OCI-LY7 (cell line): ENCODE measurements around the gene PNCK.

Experiments used
- EZH2phosphoT487 ChIP-seq: fragments of 200-600 bp; sonication (generic); IDR thresholded peaks from 2 replicates; pipeline ENCODE4 v1.6.1; 2018; ENCODE audit warnings: low read depth, borderline replicate concordance, mild to moderate bottlenecking, mixed run types, antibody characterized with exemption, low read length, moderate library complexity, mixed read lengths
- TF ChIP-seq, protein P1 (sequence below): fragments of 200-600 bp; sonication (generic); conservative IDR thresholded peaks from 2 replicates; pipeline ENCODE4 v1.5.1; 2014; ENCODE audit warnings: mild to moderate bottlenecking, antibody characterized with exemption, low read length, moderate library complexity, mixed read lengths

DNA sequence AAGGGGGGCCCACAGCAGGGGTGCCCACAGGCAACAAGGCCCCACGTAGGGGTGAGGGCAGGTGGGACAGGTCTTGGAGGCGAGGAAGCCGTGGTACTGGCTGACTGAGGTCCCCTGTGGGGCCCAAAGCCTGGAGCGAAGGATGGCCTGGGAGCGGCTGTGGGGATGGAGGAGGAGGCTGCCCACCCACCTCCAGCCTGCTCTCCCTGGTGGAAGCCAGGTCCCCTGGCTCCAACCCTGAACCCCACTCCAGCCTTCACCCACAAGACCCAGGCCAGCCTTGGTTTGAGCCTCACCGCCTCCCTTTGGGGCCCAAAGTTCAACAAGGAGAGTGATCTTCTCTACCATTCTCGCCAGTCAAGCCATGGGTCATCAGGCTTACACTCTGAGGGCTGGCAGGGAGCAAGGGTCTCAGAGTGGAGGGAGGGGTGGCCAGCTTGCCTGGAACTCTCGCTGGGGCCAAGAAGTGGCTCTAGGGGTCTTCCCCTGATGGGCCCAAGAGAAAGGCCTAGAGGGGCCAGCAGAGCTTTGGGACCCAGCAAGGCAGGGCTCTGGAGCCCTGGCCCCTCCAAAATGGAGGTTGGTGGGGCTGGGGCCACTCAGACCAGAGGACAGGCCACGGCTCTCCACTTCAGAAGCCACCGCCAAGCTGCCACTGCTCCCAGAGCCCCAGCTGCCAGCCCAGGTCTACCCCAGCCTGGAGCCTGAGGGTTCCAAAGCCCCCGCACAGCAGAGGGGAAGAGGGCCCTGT is 5.0 kb downstream of the PNCK start:
- TF ChIP-seq, protein P1, sequence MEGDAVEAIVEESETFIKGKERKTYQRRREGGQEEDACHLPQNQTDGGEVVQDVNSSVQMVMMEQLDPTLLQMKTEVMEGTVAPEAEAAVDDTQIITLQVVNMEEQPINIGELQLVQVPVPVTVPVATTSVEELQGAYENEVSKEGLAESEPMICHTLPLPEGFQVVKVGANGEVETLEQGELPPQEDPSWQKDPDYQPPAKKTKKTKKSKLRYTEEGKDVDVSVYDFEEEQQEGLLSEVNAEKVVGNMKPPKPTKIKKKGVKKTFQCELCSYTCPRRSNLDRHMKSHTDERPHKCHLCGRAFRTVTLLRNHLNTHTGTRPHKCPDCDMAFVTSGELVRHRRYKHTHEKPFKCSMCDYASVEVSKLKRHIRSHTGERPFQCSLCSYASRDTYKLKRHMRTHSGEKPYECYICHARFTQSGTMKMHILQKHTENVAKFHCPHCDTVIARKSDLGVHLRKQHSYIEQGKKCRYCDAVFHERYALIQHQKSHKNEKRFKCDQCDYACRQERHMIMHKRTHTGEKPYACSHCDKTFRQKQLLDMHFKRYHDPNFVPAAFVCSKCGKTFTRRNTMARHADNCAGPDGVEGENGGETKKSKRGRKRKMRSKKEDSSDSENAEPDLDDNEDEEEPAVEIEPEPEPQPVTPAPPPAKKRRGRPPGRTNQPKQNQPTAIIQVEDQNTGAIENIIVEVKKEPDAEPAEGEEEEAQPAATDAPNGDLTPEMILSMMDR: no peak
- TF ChIP-seq EZH2phosphoT487: no peak
